ELF-1 (cell line): ENCODE data around the gene DPP6.
A peak's percentile ranks its signal among the peaks of the same experiment; 100 is the strongest.

Experiments
- DNase-seq: peaks from one replicate; pipeline ENCODE4 v3.0.0-alpha.2; 2016; ENCODE audit warnings: low read depth, low spot score

Gene DPP6

DNA sequence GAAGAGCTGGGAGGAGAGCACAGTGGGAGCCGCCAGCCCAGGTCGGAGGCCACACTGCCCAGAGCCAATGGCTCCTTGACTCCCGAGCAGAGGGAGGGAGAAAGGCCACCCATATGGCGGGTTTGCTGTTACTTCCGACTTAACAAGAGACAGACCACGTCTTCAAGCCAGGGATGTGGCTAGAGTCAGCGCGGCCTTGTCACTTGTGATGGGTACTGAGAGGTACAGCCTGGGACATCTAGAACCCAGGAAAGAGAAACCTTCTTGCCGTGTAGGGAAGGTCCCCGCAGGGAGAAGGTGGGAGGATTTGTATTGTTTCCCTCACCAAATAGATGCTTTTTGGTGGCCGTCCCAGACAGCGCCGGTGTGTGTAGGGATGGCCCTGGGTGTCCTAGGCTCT lies 823.1 kb downstream of the DPP6 start:
- no peak for DNase-seq

- DNase-seq = no peak
These were observed 824.3 kb downstream of the DPP6 start for GRCh38 chr7:154876516-154876915.

DNA sequence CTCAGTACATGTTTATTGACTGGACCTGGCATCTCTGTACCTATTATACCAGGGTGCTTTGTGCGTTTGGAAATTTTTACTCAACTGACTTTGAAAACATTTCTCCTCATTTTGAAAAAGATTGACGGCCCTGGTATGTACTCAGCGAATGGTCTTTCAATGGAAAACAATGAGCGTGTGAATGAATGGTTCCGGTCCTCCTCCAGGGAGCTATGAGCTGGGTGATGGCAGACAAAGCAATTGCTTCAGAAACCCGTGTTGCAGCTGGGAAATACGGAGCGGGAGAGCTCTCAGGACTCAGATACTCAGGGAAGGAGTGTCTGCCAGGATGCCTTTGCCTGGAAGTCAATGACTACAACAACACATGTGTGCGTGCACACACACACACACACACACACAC lies 824.8 kb downstream of the DPP6 start:
- no peak for DNase-seq

DNA sequence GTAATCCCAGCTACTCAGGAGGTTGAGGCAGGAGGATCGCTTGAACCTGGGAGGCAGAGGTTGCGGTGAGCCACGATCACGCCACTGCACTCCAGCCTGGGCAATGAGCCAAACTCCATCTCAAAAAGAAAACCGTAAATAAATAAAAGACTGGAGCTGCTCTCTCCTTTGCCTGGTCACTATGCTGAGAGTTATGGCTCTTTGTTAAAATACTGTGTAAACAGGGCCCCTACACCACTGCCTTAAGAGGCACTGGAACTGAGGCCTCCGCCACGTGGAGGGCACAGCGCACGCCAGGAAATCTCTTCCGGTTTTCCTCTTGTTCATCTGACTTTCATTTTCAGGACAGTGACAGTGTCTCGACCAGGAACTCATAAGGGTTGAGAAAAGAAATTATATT lies 827.4 kb downstream of the DPP6 start:
- DNase-seq = no peak

- DNase-seq = no peak
These were observed 828.3 kb downstream of the DPP6 start for GRCh38 chr7:154880513-154880912.

- DNase-seq = no peak
These were observed 828.8 kb downstream of the DPP6 start for GRCh38 chr7:154881026-154881425.

DNA sequence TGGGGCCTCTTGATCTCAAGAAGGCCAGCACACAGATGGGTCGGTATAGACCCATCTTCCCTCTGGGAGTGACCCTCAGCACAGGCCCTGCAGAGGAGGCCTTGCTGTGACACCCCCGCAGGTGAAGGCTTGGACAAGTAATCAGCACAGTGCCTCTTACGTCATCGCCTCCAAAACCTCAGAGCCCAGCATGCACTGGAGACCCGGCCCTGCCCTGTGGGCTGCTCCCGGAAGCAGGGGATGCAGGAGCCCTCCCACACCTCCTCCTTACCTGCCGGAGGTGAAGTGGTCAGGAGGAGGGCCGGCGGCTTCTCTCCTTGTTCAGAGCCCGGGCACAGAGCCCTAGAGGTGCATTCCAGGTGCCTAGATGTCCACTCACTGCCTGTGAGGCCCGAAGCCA lies 829.3 kb downstream of the DPP6 start:
- no peak for DNase-seq

- DNase-seq = no peak
These were observed 830.8 kb downstream of the DPP6 start for GRCh38 chr7:154882931-154883474.

GRCh38 chr7:154884348-154884920 lies 832.2 kb downstream of the DPP6 start:
- no peak for DNase-seq

- DNase-seq = no peak
These were observed 834.4 kb downstream of the DPP6 start for GRCh38 chr7:154886591-154886990.

- DNase-seq = no peak
These were observed 836.5 kb downstream of the DPP6 start for GRCh38 chr7:154888690-154889089.

GRCh38 chr7:154892459-154892858 lies 840.3 kb downstream of the DPP6 start:
- peak; percentile 89 for DNase-seq

- no peak for DNase-seq
These were observed 843.9 kb downstream of the DPP6 start for GRCh38 chr7:154896076-154896475.

GRCh38 chr7:154898973-154899855 lies 847.0 kb downstream of the DPP6 start:
- no peak for DNase-seq

GRCh38 chr7:154899862-154900261 lies 847.7 kb downstream of the DPP6 start:
- DNase-seq = no peak

DNA sequence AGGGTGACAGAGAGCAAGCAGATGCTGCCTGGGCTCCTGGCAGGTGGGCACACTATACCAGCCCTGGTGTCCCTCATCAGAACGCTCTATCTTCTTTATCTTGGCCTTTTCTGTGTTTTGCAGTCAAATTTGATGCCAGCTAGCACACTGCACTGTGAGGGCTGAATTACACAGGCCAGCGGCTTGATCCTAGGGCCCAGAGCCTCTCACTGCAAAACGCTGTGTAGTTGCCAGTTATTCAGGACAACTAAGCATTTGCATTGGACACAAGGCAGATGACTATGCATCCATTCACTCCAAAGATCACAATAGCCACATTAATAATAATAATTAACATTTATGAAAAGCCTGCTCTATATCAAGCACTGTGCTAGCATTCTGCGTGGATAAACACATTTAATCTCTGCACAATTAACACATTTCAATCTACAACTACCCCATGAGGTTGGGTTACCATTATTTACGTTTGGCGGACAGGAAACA lies 850.4 kb downstream of the DPP6 start:
- no peak for DNase-seq

- peak; percentile 44 for DNase-seq
These were observed 851.0 kb downstream of the DPP6 start for GRCh38 chr7:154903083-154903731.

DNA sequence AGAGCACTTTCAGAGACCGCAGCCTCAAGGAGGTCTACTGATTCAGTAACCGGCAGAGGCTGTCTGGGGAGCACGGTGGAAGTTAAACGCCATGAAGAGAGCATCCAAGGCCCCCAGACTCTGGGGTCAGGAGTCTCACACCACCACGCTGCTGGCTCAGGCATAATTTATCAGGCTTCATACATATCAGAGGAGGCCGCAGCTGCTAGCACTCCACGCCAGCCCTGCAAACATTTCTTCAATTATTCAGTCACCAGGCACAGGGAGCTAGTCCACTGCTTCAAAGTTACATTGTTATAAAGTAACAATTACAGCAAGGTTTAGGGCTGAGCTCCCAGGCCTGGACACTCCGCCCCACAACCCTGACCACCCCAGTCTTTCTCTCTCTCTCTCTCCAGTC lies 852.9 kb downstream of the DPP6 start:
- no peak for DNase-seq

GRCh38 chr7:154905615-154906014 lies 853.4 kb downstream of the DPP6 start:
- no peak for DNase-seq

DNA sequence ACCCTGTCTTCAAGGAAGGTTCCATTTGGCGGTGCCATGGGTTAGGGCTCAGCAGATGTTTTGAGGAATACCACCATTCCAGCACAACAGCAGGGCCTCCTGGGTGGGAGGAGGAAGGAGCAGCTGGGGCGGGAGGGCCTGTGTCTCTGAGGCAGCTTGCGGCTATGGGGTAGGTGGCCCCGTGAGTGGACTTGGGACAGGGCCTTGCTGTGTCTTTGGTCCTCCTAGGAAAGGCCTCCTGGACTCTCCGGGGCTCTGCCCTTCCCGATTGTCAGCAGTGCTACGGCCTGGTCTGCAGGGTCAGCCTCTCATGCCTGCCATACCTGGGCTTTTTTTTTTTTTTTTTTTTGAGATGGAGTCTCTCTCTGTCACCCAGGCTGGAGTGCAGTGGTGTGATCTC lies 854.0 kb downstream of the DPP6 start:
- no peak for DNase-seq

DNA sequence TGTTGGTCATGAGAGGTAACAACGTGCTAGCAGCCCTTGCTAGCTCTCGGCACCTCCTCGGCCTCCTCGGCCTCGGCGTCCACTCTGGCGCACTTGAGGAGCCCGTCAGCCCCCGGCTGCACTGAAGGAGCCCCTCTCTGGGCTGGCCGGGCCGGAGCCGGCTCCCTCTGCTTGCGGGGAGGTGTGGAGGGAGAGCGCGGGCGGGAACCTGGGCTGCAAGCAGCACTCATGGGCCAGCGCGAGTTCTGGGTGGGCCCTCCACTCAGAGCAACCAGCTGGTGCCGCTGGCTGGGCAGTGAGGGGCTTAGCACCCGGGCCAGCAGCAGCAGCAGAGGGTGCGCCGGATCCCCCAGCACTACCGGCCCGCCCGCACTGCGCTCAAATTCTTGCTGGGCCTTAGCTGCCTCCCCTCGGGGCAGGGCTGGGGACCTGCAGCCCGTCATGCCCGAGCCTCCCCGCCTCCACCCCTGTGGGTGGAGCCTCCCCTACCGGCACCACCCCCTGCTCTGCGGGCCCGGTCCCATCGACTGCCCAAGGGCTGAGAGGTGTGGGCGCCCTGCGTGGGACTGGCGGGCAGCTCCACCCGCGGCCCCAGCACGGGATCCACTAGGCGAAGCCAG lies 854.6 kb downstream of the DPP6 start:
- no peak for DNase-seq
